ENCODE data around the gene CRISPLD2.

CRISPLD2 gene, protein sequence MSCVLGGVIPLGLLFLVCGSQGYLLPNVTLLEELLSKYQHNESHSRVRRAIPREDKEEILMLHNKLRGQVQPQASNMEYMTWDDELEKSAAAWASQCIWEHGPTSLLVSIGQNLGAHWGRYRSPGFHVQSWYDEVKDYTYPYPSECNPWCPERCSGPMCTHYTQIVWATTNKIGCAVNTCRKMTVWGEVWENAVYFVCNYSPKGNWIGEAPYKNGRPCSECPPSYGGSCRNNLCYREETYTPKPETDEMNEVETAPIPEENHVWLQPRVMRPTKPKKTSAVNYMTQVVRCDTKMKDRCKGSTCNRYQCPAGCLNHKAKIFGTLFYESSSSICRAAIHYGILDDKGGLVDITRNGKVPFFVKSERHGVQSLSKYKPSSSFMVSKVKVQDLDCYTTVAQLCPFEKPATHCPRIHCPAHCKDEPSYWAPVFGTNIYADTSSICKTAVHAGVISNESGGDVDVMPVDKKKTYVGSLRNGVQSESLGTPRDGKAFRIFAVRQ
- long read RNA-seq, result 0 reads

DNA sequence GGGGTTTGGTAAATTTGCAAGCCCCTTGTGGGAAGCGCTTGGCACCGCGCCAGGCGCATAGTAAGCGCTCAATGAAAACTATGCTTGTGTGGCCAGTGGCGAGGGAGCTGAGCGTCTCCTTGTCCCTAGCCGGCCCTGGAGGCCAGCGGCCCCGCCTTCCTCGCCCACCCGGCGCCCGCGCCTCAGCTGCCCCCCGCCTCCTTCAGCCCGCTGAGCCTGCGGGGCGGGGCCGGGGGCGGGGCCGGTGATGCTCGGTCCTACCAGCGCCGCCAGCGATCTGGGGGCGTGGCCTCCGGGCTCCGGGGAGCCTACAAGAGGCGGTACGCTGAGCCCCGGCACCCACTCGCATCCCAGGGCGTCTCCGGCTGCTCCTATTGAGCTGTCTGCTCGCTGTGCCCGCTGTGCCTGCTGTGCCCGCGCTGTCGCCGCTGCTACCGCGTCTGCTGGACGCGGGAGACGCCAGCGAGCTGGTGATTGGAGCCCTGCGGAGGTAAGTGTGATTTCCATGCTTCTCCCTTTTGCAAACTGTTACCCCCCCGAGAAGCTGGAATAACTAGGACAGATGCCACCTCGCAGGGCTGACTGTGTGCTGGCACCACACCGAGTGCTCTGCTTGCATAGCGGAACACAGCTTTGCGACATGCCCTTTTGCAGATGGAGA is at the start of gene CRISPLD2:
Gene CRISPLD2, plus strand, starts transcription at position 342 of the 661 bp plus-strand sequence. CDS start 18,511 bp downstream, outside the sequence.
- TF ChIP-seq, protein P1, sequence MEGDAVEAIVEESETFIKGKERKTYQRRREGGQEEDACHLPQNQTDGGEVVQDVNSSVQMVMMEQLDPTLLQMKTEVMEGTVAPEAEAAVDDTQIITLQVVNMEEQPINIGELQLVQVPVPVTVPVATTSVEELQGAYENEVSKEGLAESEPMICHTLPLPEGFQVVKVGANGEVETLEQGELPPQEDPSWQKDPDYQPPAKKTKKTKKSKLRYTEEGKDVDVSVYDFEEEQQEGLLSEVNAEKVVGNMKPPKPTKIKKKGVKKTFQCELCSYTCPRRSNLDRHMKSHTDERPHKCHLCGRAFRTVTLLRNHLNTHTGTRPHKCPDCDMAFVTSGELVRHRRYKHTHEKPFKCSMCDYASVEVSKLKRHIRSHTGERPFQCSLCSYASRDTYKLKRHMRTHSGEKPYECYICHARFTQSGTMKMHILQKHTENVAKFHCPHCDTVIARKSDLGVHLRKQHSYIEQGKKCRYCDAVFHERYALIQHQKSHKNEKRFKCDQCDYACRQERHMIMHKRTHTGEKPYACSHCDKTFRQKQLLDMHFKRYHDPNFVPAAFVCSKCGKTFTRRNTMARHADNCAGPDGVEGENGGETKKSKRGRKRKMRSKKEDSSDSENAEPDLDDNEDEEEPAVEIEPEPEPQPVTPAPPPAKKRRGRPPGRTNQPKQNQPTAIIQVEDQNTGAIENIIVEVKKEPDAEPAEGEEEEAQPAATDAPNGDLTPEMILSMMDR (IDR thresholded peaks at IDR 0.05; ENCODE audit: insufficient read depth, low read length), result no peak
- TF ChIP-seq, protein P2, sequence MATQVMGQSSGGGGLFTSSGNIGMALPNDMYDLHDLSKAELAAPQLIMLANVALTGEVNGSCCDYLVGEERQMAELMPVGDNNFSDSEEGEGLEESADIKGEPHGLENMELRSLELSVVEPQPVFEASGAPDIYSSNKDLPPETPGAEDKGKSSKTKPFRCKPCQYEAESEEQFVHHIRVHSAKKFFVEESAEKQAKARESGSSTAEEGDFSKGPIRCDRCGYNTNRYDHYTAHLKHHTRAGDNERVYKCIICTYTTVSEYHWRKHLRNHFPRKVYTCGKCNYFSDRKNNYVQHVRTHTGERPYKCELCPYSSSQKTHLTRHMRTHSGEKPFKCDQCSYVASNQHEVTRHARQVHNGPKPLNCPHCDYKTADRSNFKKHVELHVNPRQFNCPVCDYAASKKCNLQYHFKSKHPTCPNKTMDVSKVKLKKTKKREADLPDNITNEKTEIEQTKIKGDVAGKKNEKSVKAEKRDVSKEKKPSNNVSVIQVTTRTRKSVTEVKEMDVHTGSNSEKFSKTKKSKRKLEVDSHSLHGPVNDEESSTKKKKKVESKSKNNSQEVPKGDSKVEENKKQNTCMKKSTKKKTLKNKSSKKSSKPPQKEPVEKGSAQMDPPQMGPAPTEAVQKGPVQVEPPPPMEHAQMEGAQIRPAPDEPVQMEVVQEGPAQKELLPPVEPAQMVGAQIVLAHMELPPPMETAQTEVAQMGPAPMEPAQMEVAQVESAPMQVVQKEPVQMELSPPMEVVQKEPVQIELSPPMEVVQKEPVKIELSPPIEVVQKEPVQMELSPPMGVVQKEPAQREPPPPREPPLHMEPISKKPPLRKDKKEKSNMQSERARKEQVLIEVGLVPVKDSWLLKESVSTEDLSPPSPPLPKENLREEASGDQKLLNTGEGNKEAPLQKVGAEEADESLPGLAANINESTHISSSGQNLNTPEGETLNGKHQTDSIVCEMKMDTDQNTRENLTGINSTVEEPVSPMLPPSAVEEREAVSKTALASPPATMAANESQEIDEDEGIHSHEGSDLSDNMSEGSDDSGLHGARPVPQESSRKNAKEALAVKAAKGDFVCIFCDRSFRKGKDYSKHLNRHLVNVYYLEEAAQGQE (IDR thresholded peaks at IDR 0.05; ENCODE audit: insufficient replicate concordance, low read depth), result no peak
- TF ChIP-seq SPI1 (IDR thresholded peaks at IDR 0.05; ENCODE audit: borderline replicate concordance, low read depth), result no peak
- no peak; the same call in 1 of the 2 replicates for TF ChIP-seq POLR2AphosphoS5 (IDR thresholded peaks at IDR 0.05; ENCODE audit: low read depth)
- no peak for TF ChIP-seq GABPA (IDR thresholded peaks at IDR 0.05; ENCODE audit: low read depth)
- Histone ChIP-seq H3K27ac (replicated peaks) (no peak within 1 kb of the TSS), H3K4me3 (replicated peaks; ENCODE audit: insufficient read depth, low read length) (peak within 1 kb of the TSS; percentile 31), H3K27me3 (ENCODE audit: insufficient read depth, poor library complexity, severe bottlenecking) (peaks cover 2% of the 10 kb centered on the region)
- DNase-seq (ENCODE audit: low read depth in 1 of 2, low spot score in 1 of 2), result peak; percentile 77 to 86

DNA sequence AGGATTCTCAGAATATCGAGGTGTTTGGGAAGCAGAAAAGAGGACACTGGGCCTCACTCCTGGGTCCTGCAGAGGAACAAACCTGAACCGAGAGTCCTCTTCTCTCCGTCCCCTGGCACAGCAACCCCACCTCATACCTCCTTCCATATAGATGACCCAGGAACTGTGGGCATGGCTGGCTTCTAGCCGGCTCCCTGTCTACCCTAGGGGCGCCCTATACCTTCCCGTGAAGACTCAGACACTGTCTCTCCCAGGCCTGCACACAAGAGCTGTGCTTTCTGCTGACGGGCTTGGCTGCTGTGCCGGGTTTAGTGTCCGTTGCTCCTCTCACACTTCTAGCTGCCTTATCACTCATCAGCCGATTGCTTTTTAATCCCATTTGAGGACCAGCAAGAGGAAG is 46.5 kb upstream of the CRISPLD2 start:
- no peak for DNase-seq (ENCODE audit: low read depth in 1 of 2, low spot score in 1 of 2)
- H3K27ac ChIP-seq (replicated peaks), result no peak overlapping the region
- no peak for TF ChIP-seq SPI1 (IDR thresholded peaks at IDR 0.05; ENCODE audit: borderline replicate concordance, low read depth)
- TF ChIP-seq, protein P2 (IDR thresholded peaks at IDR 0.05; ENCODE audit: insufficient replicate concordance, low read depth), result no peak
- TF ChIP-seq, protein P1 (IDR thresholded peaks at IDR 0.05; ENCODE audit: insufficient read depth, low read length), result no peak
- no peak for TF ChIP-seq POLR2AphosphoS5 (IDR thresholded peaks at IDR 0.05; ENCODE audit: low read depth)
- TF ChIP-seq GABPA (IDR thresholded peaks at IDR 0.05; ENCODE audit: low read depth), result no peak
- H3K4me3 ChIP-seq (replicated peaks; ENCODE audit: insufficient read depth, low read length), result no peak overlapping the region
- H3K27me3 ChIP-seq (ENCODE audit: insufficient read depth, poor library complexity, severe bottlenecking), result no peaks in the 10 kb centered on the region

DNA sequence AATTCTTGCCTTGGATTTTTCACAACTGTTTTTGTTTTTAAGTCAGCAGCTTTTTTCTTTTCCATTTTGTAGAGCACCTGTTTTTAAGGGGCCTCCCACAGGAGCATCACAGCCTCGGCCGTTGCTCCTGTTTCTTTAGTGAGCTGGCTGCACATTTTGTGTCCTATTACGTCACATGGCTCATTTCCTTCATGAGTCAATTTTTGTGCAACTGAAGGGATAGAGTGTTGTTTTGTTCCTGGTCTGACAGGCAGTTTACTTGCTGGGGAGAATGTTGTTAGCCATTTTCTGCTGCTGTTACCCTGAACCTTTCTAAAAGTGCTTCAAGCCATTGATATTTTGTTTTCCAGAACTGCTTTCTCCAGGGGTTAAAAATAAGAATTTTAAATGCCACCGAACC is 45.0 kb upstream of the CRISPLD2 start:
- no peak overlapping the region for H3K4me3 ChIP-seq (replicated peaks; ENCODE audit: insufficient read depth, low read length)
- peak; percentile 58 to 80 for DNase-seq (ENCODE audit: low read depth in 1 of 2, low spot score in 1 of 2)
- TF ChIP-seq POLR2AphosphoS5 (IDR thresholded peaks at IDR 0.05; ENCODE audit: low read depth) (no peak), GABPA (IDR thresholded peaks at IDR 0.05; ENCODE audit: low read depth) (no peak), SPI1 (IDR thresholded peaks at IDR 0.05; ENCODE audit: borderline replicate concordance, low read depth) (no peak)
- TF ChIP-seq, protein P2 (IDR thresholded peaks at IDR 0.05; ENCODE audit: insufficient replicate concordance, low read depth), result no peak
- H3K27me3 ChIP-seq (ENCODE audit: insufficient read depth, poor library complexity, severe bottlenecking), result no peaks in the 10 kb centered on the region
- peak overlapping the region; percentile 73 for H3K27ac ChIP-seq (replicated peaks)

Measured in HL-60 (cell line).